HepG2 (cell line): Measurements from ENCODE around the gene SNUPN. TPM values are rescaled to one million over a fixed set of nuclear protein-coding genes. Genes with fewer than 3 reads are reported as not detected.

Source experiments
- DNMT3B ChIP-seq: conservative IDR thresholded peaks from 2 replicates; pipeline ENCODE4 v1.6.1; 2016; ENCODE audit warnings: missing biosample characterization, control low read depth
- FUBP1 ChIP-seq: sonication (generic); formaldehyde crosslinking; IDR thresholded peaks from 2 replicates; pipeline ENCODE4 v1.5.1; 2020; ENCODE audit warnings: missing genetic modification reagents, mild to moderate bottlenecking, borderline replicate concordance
- GATA4 ChIP-seq: sonication (generic); IDR thresholded peaks from 2 replicates; pipeline ENCODE4 v1.6.1; 2016; ENCODE audit warnings: antibody characterized with exemption, low read depth, borderline replicate concordance
- HNF1A ChIP-seq, 2 experiments: sonication (generic) in 1 of 2; formaldehyde crosslinking in 1 of 2; IDR thresholded peaks; 2 replicates each; pipeline versions ENCODE4 v1.4.0 to v1.6.1; 2016 to 2020; ENCODE audit warnings: borderline replicate concordance in 1 of 2, low read depth in 1 of 2, mild to moderate bottlenecking in 1 of 2, missing genetic modification reagents in 1 of 2
- MAX ChIP-seq: IDR thresholded peaks from 2 replicates; pipeline ENCODE4 v1.6.1; 2012; ENCODE audit warnings: inconsistent platforms
- MTA3 ChIP-seq: sonication (generic); formaldehyde crosslinking; IDR thresholded peaks from 2 replicates; pipeline ENCODE4 v1.4.0; 2020; ENCODE audit warnings: missing genetic modification reagents
- NR3C1 ChIP-seq: sonication (generic); formaldehyde crosslinking; IDR thresholded peaks from 2 replicates; pipeline ENCODE4 v1.4.0; 2020; ENCODE audit warnings: missing genetic modification reagents
- RARA ChIP-seq: IDR thresholded peaks from 2 replicates; pipeline ENCODE4 v1.6.1; 2016; ENCODE audit warnings: missing genetic modification reagents, missing compliant biosample characterization
- STAT5B ChIP-seq: sonication (generic); formaldehyde crosslinking; IDR thresholded peaks from 2 replicates; pipeline ENCODE4 v1.4.0; 2020; ENCODE audit warnings: missing genetic modification reagents
- TBX3 ChIP-seq: fragments of 450-650 bp; IDR thresholded peaks from 2 replicates; pipeline ENCODE4 v1.6.1; 2017; ENCODE audit warnings: antibody characterized with exemption, mild to moderate bottlenecking, inconsistent platforms, borderline replicate concordance
- ZBTB33 ChIP-seq: sonication (generic); formaldehyde crosslinking; IDR thresholded peaks from 2 replicates; pipeline ENCODE4 v1.4.0; 2020; ENCODE audit warnings: missing genetic modification reagents
- ZBTB34 ChIP-seq: sonication (generic); formaldehyde crosslinking; IDR thresholded peaks from 2 replicates; pipeline ENCODE4 v1.8.0; 2022; ENCODE audit warnings: mild to moderate bottlenecking, missing genetic modification reagents
- ZNF235 ChIP-seq: sonication (generic); formaldehyde crosslinking; IDR thresholded peaks from 2 replicates; pipeline ENCODE4 v1.8.1; 2023; ENCODE audit warnings: mild to moderate bottlenecking, missing genetic modification reagents, borderline replicate concordance
- ZNF326 ChIP-seq: sonication (generic); formaldehyde crosslinking; IDR thresholded peaks from 2 replicates; pipeline ENCODE4 v1.4.0; 2020; ENCODE audit warnings: missing genetic modification reagents, borderline replicate concordance
- ZNF576 ChIP-seq: sonication (generic); formaldehyde crosslinking; IDR thresholded peaks from 2 replicates; pipeline ENCODE4 v1.4.0; 2020; ENCODE audit warnings: mild to moderate bottlenecking, missing genetic modification reagents
- ZNF670 ChIP-seq: sonication (generic); formaldehyde crosslinking; IDR thresholded peaks from 2 replicates; pipeline ENCODE4 v1.8.0; 2022; ENCODE audit warnings: mild to moderate bottlenecking, missing genetic modification reagents, borderline replicate concordance
- ZNF768 ChIP-seq: sonication (generic); formaldehyde crosslinking; IDR thresholded peaks from 2 replicates; pipeline ENCODE4 v1.4.0; 2020; ENCODE audit warnings: missing genetic modification reagents
- polyA plus RNA-seq, 8 experiments: library from polyadenylated mRNA; depleted of rRNA in 3 of 8; stranded (reverse) in 7 of 8; unstranded in 1 of 8; fragments of >200 nt; fragmentation: Illumina TruSeq in 4 of 8; extraction: Trizol in 4 of 8; gene quantifications; 2 replicates each; pipeline versions ENCODE4 v1.2.1 to v1.2.3, GENCODE V29; 2011 to 2016; ENCODE audit warnings: low read depth in 4 of 8, missing spikeins in 1 of 8, mixed read lengths in 1 of 8; ENCODE audit not compliant: insufficient read depth in 1 of 8
- total RNA-seq, 5 experiments: library from RNA; depleted of rRNA; stranded (reverse); fragments of >200 nt; fragmentation: Illumina TruSeq; extraction: Trizol; gene quantifications; 2 replicates each; pipeline ENCODE4 v1.2.3, GENCODE V29; 2016; ENCODE audit warnings: low read depth in 1 of 5

The SNUPN gene
- total and polyA plus RNA-seq, 2 of the 13 experiments (the other 11 are each of a cell fraction or from before 2014, with no cell fraction given), result 9.0 to 16.4 TPM

- TF ChIP-seq FUBP1 (CRISPR knock-in tag), result 0 out of 2 replicates have a peak, but pooled peaks have one; percentile 50
- TF ChIP-seq MAX, result peak; percentile 84
- no peak for TF ChIP-seq DNMT3B
- no peak; the same call in 1 of the 2 replicates for TF ChIP-seq ZBTB33 (CRISPR knock-in tag)
- no peak for TF ChIP-seq ZNF576 (CRISPR knock-in tag)
- TF ChIP-seq RARA (CRISPR knock-in tag), result no peak; the same call in 1 of the 2 replicates
- no peak; the same call in 1 of the 2 replicates for TF ChIP-seq TBX3
- 0 out of 2 replicates have a peak, but pooled peaks have one; percentile 14 for TF ChIP-seq NR3C1
- TF ChIP-seq ZNF326 (CRISPR knock-in tag), result peak; percentile 64; the same call in 1 of the 2 replicates
- TF ChIP-seq ZNF670 (CRISPR knock-in tag), result no peak; the same call in 1 of the 2 replicates
- TF ChIP-seq ZBTB34 (CRISPR knock-in tag), result peak; percentile 93
- peak; percentile 70; the same call in 1 of the 2 replicates for TF ChIP-seq GATA4
- TF ChIP-seq ZNF235 (CRISPR knock-in tag), result no peak
- TF ChIP-seq STAT5B (CRISPR knock-in tag), result peak; percentile 5; the same call in 1 of the 2 replicates
- no peak for TF ChIP-seq MTA3 (CRISPR knock-in tag)
- peak; percentile 86 for TF ChIP-seq ZNF768
- no peak for TF ChIP-seq HNF1A (IDR thresholded peaks at IDR 0.05; ENCODE audit: low read depth)
- TF ChIP-seq HNF1A (CRISPR knock-in tag; IDR thresholded peaks at IDR 0.05; ENCODE audit: borderline replicate concordance), result peak; percentile 69; the same call in 1 of the 2 replicates
Measured at GRCh38 chr15:75639709-75640482, 14.4 kb upstream of the SNUPN start, which contains the start of gene IMP3 (continued).
